Suprapubic skin (tissue), 4 donors: ENCODE measurements around the gene PXMP2. TPM values are rescaled to one million over a fixed set of nuclear protein-coding genes. Genes with fewer than 3 reads are reported as not detected.
A peak's percentile ranks its signal among the peaks of the same experiment; 100 is the strongest.
"Not testable (repeated sequence)": the region's sequence is repeated elsewhere in the genome, so short reads cannot be mapped to it uniquely, and the experiment has no call there.

Experiments used
- DNase-seq, 2 donors: peaks; one replicate each; pipeline ENCODE4 v3.0.0-alpha.2; 2019; ENCODE audit warnings: low spot score in 2 of 2
- H3K27ac ChIP-seq: fragments of 200-600 bp; sonication (generic); one replicate; pipeline ENCODE4 v1.5.1; 2019
- H3K27me3 ChIP-seq: fragments of 200-600 bp; sonication (generic); one replicate; pipeline ENCODE4 v1.5.1; 2019
- H3K36me3 ChIP-seq: fragments of 200-600 bp; sonication (generic); one replicate; pipeline ENCODE4 v1.5.1; 2019
- H3K4me1 ChIP-seq: fragments of 200-600 bp; sonication (generic); one replicate; pipeline ENCODE4 v1.5.1; 2019
- H3K4me3 ChIP-seq: fragments of 200-600 bp; sonication (generic); one replicate; pipeline ENCODE4 v1.5.1; 2019; ENCODE audit warnings: mild to moderate bottlenecking
- H3K9me3 ChIP-seq: fragments of 200-600 bp; sonication (generic); one replicate; pipeline ENCODE4 v1.5.1; 2019
- CTCF ChIP-seq, 2 donors: fragments of 200-600 bp in 1 of 2; fragments of 450-650 bp in 1 of 2; sonication (generic) in 1 of 2; IDR thresholded peaks; one replicate each; pipeline ENCODE4 v1.5.1; 2016 to 2019; ENCODE audit warnings: antibody characterized with exemption in 2 of 2, mild to moderate bottlenecking in 1 of 2, moderate library complexity in 1 of 2
- EP300 ChIP-seq: sonication (generic); formaldehyde crosslinking; IDR thresholded peaks from one replicate; pipeline ENCODE4 v1.6.1; 2017; ENCODE audit warnings: antibody characterized with exemption
- POLR2A ChIP-seq, 2 donors: fragments of 450-650 bp; IDR thresholded peaks; one replicate each; pipeline ENCODE4 v1.6.1; 2017; ENCODE audit warnings: antibody characterized with exemption in 2 of 2, mild to moderate bottlenecking in 2 of 2, moderate library complexity in 2 of 2
- POLR2AphosphoS5 ChIP-seq, 3 donors: sonication (generic); formaldehyde crosslinking; IDR thresholded peaks; one replicate each; pipeline ENCODE4 v1.6.1; 2017; ENCODE audit warnings: antibody characterized with exemption in 3 of 3
- WGBS: methylation state at CpG from one replicate; pipeline ENCODE4 v1.1.5; 2018; 5-methylcytosine and 5-hydroxymethylcytosine counted together
- total RNA-seq, 4 donors: library from RNA; depleted of rRNA; stranded (reverse); fragments of >200 nt; gene quantifications; one replicate each; pipeline ENCODE4 v1.1.0, GENCODE V29; 2016

Gene PXMP2
- total RNA-seq, 4 donors from 2014 or later = 10.0 to 30.0 (median 22.4) TPM

DNA sequence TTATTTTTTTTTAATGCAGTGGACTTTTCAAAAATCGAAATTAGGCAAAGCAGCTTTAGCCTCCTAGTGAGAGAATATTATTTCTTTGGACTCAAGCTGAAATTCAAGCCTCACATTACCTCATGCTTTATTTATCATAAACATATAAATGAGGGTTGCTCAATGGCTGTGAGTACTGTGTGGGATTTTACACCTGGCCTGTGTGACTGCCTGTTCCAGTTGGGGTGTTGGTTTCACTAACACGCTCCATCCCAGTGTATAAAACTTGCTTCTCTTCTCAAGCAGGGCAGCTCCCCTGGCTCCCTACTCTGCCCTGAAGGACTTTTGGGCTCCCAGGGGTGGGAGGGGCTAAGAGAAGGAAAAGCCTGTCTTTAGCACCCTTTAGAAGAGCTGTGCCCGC, 59.2 kb downstream of the PXMP2 start:
- no peaks in the 10 kb centered on the region for H3K4me1 ChIP-seq
- peaks cover 96% of the 10 kb centered on the region for H3K36me3 ChIP-seq
- WGBS = 82% methylated on average over 3 of the region's 3 CpGs
- no peak overlapping the region for H3K4me3 ChIP-seq
- H3K9me3 ChIP-seq = no peaks in the 10 kb centered on the region
- DNase-seq = no peak
- no peaks in the 10 kb centered on the region for H3K27me3 ChIP-seq
- H3K27ac ChIP-seq = peak overlapping the region; percentile 67
- no peak for TF ChIP-seq CTCF (IDR thresholded peaks at IDR 0.05)
- no peak for TF ChIP-seq POLR2AphosphoS5 (IDR thresholded peaks at IDR 0.05)
- TF ChIP-seq POLR2A (IDR thresholded peaks at IDR 0.05) = no peak
- no peak for TF ChIP-seq EP300

- H3K27me3 ChIP-seq = no peaks in the 10 kb centered on the region
- no peaks in the 10 kb centered on the region for H3K9me3 ChIP-seq
- no peak for DNase-seq
- TF ChIP-seq EP300 (no peak), POLR2A (IDR thresholded peaks at IDR 0.05) (no peak), POLR2AphosphoS5 (IDR thresholded peaks at IDR 0.05) (no peak), CTCF (IDR thresholded peaks at IDR 0.05) (no peak)
- WGBS = 89% methylated on average over 11 of the region's 11 CpGs
- H3K4me1 ChIP-seq = no peaks in the 10 kb centered on the region
- peak overlapping the region; percentile 67 for H3K27ac ChIP-seq
- no peak overlapping the region for H3K4me3 ChIP-seq
- peaks cover 93% of the 10 kb centered on the region for H3K36me3 ChIP-seq
Measured at GRCh38 chr12:132747395-132747794, 60.0 kb downstream of the PXMP2 start.

DNA sequence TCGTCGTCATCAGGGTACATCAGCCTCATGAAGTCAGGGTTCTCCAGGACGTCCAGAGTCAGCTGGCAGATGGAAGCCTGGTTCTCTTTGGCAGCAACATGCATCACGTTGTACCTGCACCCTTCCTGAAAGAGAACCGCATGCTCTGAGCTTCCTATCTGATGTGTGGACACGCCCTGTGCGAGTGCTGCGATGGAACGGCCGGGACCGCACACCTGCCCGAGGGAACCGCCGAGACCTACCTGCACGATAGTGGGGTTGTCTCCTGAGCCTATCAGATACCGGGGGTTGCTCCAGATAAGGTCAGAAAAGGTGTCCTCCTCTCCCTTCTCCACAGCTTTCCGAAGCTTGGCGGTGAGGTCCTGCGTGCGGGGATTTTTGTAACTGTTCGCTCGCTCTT, 60.5 kb downstream of the PXMP2 start:
- TF ChIP-seq POLR2AphosphoS5 (IDR thresholded peaks at IDR 0.05) = no peak
- no peak for TF ChIP-seq CTCF (IDR thresholded peaks at IDR 0.05)
- Histone ChIP-seq H3K9me3 (no peaks in the 10 kb centered on the region), H3K4me1 (no peaks in the 10 kb centered on the region), H3K4me3 (no peak overlapping the region), H3K36me3 (peaks cover 93% of the 10 kb centered on the region), H3K27me3 (no peaks in the 10 kb centered on the region), H3K27ac (no peak overlapping the region)
- no peak for DNase-seq
- 92% methylated on average over 22 of the region's 22 CpGs for WGBS

GRCh38 chr12:132748319-132748718, 60.9 kb downstream of the PXMP2 start:
- Histone ChIP-seq H3K4me3 (no peak overlapping the region), H3K9me3 (no peaks in the 10 kb centered on the region), H3K4me1 (no peaks in the 10 kb centered on the region), H3K27me3 (no peaks in the 10 kb centered on the region), H3K36me3 (peaks cover 94% of the 10 kb centered on the region), H3K27ac (no peak overlapping the region)
- 100% methylated on average over 4 of the region's 10 CpGs for WGBS
- TF ChIP-seq CTCF (IDR thresholded peaks at IDR 0.05) (no peak), POLR2A (IDR thresholded peaks at IDR 0.05) (no peak), EP300 (no peak), POLR2AphosphoS5 (IDR thresholded peaks at IDR 0.05) (no peak)
- no peak for DNase-seq

DNA sequence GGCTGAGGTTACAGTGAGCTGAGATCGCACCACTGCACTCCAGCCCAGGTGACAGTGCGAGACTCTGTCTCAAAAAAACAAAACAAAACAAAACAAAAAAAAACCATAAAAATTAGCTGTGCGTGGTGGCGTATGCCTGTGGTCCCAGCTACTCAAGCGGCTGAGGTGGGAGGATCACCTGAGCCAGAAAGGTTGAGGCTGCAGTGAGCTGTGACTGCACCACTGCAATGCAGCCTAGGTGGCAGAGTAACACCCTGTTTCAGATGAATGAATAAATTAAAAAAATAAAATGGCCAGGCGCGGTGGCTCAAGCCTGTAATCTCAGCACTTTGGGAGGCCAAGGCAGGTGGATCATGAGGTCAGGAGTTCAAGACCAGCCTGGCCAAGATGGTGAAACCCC, 66.3 kb downstream of the PXMP2 start:
- not testable (repeated sequence) for H3K27ac ChIP-seq, H3K9me3 ChIP-seq, H3K4me3 ChIP-seq, H3K27me3 ChIP-seq, H3K4me1 ChIP-seq, DNase-seq
- 95% methylated on average over 7 of the region's 7 CpGs for WGBS
- H3K36me3 ChIP-seq = peaks cover 90% of the 10 kb centered on the region

GRCh38 chr12:132754160-132754932, 67.0 kb downstream of the PXMP2 start:
- WGBS = 85% methylated on average over 14 of the region's 14 CpGs
- peaks cover 2% of the 10 kb centered on the region for H3K4me1 ChIP-seq
- H3K27me3 ChIP-seq = no peaks in the 10 kb centered on the region
- H3K27ac ChIP-seq = no peak overlapping the region
- H3K4me3 ChIP-seq = no peak overlapping the region
- no peak for DNase-seq
- H3K36me3 ChIP-seq = peaks cover 86% of the 10 kb centered on the region
- no peak for TF ChIP-seq EP300
- TF ChIP-seq POLR2AphosphoS5 (IDR thresholded peaks at IDR 0.05) = no peak
- no peak for TF ChIP-seq CTCF (IDR thresholded peaks at IDR 0.05)
- no peaks in the 10 kb centered on the region for H3K9me3 ChIP-seq
